Stimulated activated CD4-positive, alpha-beta T cell treated with anti-CD3 and anti-CD28 coated beads, TNF-alpha, amount 100 ng/mL, for 48 hours (primary cell): ENCODE results near the gene CRYBB2.
"Not testable (repeated sequence)": the region's sequence is repeated elsewhere in the genome, so short reads cannot be mapped to it uniquely, and the experiment has no call there.

Experiments
- DNase-seq, 3 donors: peaks; one replicate each; pipeline ENCODE4 v3.0.0-alpha.2; 2020; ENCODE audit warnings: low read depth in 3 of 3

Gene CRYBB2

GRCh38 chr22:25199731-25200520 is 19.5 kb upstream of the CRYBB2 start, which contains the start of gene CRYBB3:
TSS of gene CRYBB3 (plus strand) at chr22:25199858. CDS start at chr22:25201397, 1,539 bp downstream.
- DNase-seq: no peak

- no peak for DNase-seq
Observed at GRCh38 chr22:25200967-25201366, 18.5 kb upstream of the CRYBB2 start.

GRCh38 chr22:25201557-25202273 is 17.7 kb upstream of the CRYBB2 start:
- no peak for DNase-seq

- DNase-seq: peak; percentile 31 to 35 (median 31)
Observed at GRCh38 chr22:25202290-25202921, 17.0 kb upstream of the CRYBB2 start.

GRCh38 chr22:25203082-25203481 is 16.4 kb upstream of the CRYBB2 start:
- no peak for DNase-seq

- not testable (repeated sequence) for DNase-seq
Observed at GRCh38 chr22:25204547-25204946, 14.9 kb upstream of the CRYBB2 start.

- DNase-seq: no peak
Observed at GRCh38 chr22:25205847-25206246, 13.6 kb upstream of the CRYBB2 start.

- no peak for DNase-seq
Observed at GRCh38 chr22:25206998-25207397, 12.4 kb upstream of the CRYBB2 start.

- DNase-seq: no peak
Observed at GRCh38 chr22:25207553-25208157, 11.8 kb upstream of the CRYBB2 start.

GRCh38 chr22:25208328-25208727 is 11.1 kb upstream of the CRYBB2 start:
- DNase-seq: no peak

GRCh38 chr22:25208743-25209505 is 10.5 kb upstream of the CRYBB2 start:
- no peak for DNase-seq

GRCh38 chr22:25210793-25211192 is 8.6 kb upstream of the CRYBB2 start:
- DNase-seq: no peak

- DNase-seq: no peak
Observed at GRCh38 chr22:25212337-25212736, 7.1 kb upstream of the CRYBB2 start.

- no peak for DNase-seq
Observed at GRCh38 chr22:25213221-25213620, 6.2 kb upstream of the CRYBB2 start.

GRCh38 chr22:25216230-25216629 is 3.2 kb upstream of the CRYBB2 start:
- DNase-seq: no peak

- DNase-seq: no peak
Observed at GRCh38 chr22:25219948-25220442, 556 bp downstream of the CRYBB2 start.

GRCh38 chr22:25221790-25222189 is 2.4 kb downstream of the CRYBB2 start:
- DNase-seq: no peak

GRCh38 chr22:25223269-25223850 is 3.9 kb downstream of the CRYBB2 start:
- DNase-seq: no peak

- no peak for DNase-seq
Observed at GRCh38 chr22:25228822-25229221, 9.4 kb downstream of the CRYBB2 start.

GRCh38 chr22:25230760-25231159 is 11.3 kb downstream of the CRYBB2 start:
- DNase-seq: not testable (repeated sequence)

GRCh38 chr22:25232301-25232700 is 12.9 kb downstream of the CRYBB2 start:
- DNase-seq: no peak
